ENCODE measurements around the gene NMBR. TPM values are rescaled to one million over a fixed set of nuclear protein-coding genes. Genes with fewer than 3 reads are reported as not detected.
A peak's percentile ranks its signal among the peaks of the same experiment; 100 is the strongest.
"Not testable (repeated sequence)": the region's sequence is repeated elsewhere in the genome, so short reads cannot be mapped to it uniquely, and the experiment has no call there.

Gene NMBR
- total RNA-seq, 1 donor from 2014 or later, result not detected

DNA sequence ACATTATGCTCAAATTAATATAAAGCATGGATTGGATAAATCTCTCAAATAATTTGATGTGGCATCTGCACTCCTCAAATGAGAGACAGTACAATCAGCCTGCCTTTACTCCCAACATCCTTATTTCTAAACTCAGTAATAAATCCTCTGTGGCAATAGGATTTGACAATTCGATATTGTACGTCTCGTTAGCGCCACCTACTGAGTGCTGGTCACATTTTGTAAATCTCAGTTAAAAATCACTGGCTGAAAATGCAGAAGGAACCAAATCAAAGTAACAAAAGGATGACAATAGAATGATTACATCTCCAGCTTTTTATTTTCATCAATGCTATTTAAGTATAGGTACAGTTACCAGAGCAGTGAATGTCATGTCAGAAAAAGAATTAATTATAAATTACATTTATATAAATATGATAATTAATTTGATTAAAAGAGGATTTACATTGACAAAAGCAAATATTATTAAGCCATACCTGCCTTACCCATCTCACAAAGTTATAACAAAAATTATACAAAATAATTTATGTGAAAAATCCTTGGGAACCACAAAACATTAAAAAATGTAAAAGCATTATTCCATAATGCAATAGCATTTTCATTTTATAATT is 34.4 kb downstream of the NMBR start:
- no peak overlapping the region for H3K27ac Mint-ChIP-seq (ENCODE audit: unreplicated experiment)

DNA sequence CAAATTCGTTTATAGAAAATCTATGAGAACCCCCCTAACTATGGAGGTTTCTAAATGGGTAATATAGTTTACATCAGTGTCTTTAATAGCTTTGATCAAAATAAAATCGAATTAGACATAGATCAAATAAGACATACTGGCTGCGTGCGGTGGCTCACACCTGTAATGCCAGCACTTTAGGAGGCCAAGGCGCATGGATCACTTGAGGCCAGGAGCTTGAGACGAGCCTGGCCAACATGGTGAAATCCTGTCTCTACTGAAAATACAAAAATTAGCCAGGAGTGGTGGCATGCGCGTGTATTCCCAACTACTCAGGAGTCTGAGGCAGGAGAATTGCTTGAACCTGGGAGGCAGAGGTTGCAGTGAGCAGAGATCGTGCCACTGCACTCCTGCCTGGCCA is 36.1 kb downstream of the NMBR start:
- H3K27me3 Mint-ChIP-seq (ENCODE audit: unreplicated experiment); H3K4me3 Mint-ChIP-seq (ENCODE audit: unreplicated experiment); H3K4me1 Mint-ChIP-seq (ENCODE audit: unreplicated experiment); H3K36me3 Mint-ChIP-seq (ENCODE audit: low read depth, unreplicated experiment); H3K27ac Mint-ChIP-seq (ENCODE audit: unreplicated experiment); H3K9me3 Mint-ChIP-seq (ENCODE audit: unreplicated experiment); DNase-seq (ENCODE audit: low spot score): not testable (repeated sequence)

More for the DNA sequence above, 34.4 kb downstream of the NMBR start:
- TF ChIP-seq, protein P1, sequence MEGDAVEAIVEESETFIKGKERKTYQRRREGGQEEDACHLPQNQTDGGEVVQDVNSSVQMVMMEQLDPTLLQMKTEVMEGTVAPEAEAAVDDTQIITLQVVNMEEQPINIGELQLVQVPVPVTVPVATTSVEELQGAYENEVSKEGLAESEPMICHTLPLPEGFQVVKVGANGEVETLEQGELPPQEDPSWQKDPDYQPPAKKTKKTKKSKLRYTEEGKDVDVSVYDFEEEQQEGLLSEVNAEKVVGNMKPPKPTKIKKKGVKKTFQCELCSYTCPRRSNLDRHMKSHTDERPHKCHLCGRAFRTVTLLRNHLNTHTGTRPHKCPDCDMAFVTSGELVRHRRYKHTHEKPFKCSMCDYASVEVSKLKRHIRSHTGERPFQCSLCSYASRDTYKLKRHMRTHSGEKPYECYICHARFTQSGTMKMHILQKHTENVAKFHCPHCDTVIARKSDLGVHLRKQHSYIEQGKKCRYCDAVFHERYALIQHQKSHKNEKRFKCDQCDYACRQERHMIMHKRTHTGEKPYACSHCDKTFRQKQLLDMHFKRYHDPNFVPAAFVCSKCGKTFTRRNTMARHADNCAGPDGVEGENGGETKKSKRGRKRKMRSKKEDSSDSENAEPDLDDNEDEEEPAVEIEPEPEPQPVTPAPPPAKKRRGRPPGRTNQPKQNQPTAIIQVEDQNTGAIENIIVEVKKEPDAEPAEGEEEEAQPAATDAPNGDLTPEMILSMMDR (IDR thresholded peaks at IDR 0.05; ENCODE audit: unreplicated experiment), result peak; percentile 71
- Mint-ChIP-seq H3K4me1 (ENCODE audit: unreplicated experiment) (no peaks in the 10 kb centered on the region), H3K4me3 (ENCODE audit: unreplicated experiment) (no peak overlapping the region), H3K9me3 (ENCODE audit: unreplicated experiment) (no peaks in the 10 kb centered on the region), H3K36me3 (ENCODE audit: low read depth, unreplicated experiment) (no peaks in the 10 kb centered on the region), H3K27me3 (ENCODE audit: unreplicated experiment) (peaks cover 2% of the 10 kb centered on the region)
- DNase-seq (ENCODE audit: low spot score), result peak; percentile 80

DNA sequence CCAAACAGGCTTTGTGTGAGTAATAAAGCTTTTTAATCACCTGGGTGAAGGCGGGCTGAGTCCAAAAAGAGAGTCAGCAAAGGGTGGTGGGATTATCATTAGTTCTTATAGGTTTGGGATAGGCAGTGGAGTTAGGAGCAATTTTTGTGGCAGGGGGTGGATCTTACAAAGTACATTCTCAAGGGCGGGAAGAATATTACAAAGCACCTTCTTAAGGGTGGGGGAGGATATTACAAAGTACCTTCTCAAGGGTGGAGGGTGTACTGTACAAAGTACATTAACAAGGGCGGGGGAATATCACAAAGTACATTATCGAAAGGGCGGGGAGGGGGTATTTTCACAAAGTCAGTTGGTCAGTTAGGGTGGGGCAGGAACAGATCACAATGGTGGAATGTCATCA is 42.1 kb downstream of the NMBR start:
- H3K4me3 Mint-ChIP-seq (ENCODE audit: unreplicated experiment); H3K36me3 Mint-ChIP-seq (ENCODE audit: low read depth, unreplicated experiment); H3K27me3 Mint-ChIP-seq (ENCODE audit: unreplicated experiment); DNase-seq (ENCODE audit: low spot score); H3K27ac Mint-ChIP-seq (ENCODE audit: unreplicated experiment); H3K4me1 Mint-ChIP-seq (ENCODE audit: unreplicated experiment); H3K9me3 Mint-ChIP-seq (ENCODE audit: unreplicated experiment): not testable (repeated sequence)

DNA sequence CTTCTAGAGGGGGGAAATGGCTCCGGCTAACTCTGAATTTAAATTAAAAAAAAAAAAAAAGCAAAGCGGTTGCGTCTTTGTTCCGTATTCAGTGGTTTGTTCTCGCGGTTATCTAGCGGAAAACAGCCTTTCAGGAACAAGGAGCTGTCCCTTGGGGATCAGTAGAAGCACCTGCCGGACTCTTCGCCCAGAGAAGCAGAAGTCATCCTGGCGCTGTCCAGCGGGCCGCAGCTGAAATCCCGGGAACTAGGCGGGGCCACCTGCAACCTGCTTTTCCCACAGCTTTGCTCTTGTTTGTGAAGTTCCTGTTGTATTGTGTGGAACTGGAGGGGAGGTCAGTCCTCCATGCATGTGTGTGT is 58.1 kb downstream of the NMBR start:
- Mint-ChIP-seq H3K4me1 (ENCODE audit: unreplicated experiment) (peaks cover 5% of the 10 kb centered on the region), H3K27ac (ENCODE audit: unreplicated experiment) (no peak overlapping the region), H3K4me3 (ENCODE audit: unreplicated experiment) (no peak overlapping the region), H3K27me3 (ENCODE audit: unreplicated experiment) (no peaks in the 10 kb centered on the region), H3K36me3 (ENCODE audit: low read depth, unreplicated experiment) (no peaks in the 10 kb centered on the region), H3K9me3 (ENCODE audit: unreplicated experiment) (no peaks in the 10 kb centered on the region)
- DNase-seq (ENCODE audit: low spot score), result peak; percentile 63
- TF ChIP-seq, protein P1 (IDR thresholded peaks at IDR 0.05; ENCODE audit: unreplicated experiment), result no peak

DNA sequence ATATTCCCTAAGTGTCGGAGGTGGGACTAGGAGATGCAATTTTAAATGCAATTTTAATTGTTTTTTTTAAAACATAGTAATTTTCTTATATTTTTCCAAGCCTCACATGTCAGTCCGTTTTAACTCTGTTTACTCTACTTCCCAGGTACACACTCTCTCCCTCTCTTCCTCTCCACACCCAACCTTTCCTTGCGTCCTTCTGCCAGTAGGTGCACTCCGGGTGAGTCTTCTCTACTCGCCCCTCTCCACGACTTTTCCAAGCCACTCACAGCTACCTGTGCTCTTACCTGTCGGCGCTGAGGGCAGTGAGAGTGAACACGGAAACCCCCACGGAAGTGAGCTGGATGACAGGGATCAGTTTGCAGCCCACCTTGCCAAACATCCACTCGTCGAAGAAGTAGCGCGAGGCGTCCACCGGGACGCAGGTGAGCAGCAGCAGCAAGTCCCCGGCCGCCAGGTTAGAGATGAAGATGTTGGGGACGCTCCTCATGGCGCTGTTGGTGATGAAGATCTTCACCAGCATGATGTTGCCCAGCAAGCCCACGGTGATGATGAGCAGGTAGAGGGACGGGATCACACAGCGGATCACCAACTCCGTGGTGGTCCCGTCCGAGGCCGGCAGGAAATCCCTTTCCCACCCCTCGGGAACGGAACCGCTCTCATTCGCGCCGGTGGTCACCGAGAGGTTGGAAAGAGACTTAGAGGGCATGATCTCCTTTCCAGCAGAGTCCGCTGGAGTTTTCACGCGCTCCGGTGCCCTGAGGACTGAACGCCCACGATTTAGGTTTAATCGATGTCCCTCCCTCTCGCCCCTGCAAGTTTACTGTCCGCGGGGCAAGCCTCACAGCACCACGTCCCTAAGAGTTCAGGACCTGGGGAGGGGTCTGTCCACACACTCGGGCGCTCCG is 58.7 kb downstream of the NMBR start:
- Mint-ChIP-seq H3K36me3 (ENCODE audit: low read depth, unreplicated experiment) (no peaks in the 10 kb centered on the region), H3K9me3 (ENCODE audit: unreplicated experiment) (no peaks in the 10 kb centered on the region), H3K4me3 (ENCODE audit: unreplicated experiment) (no peak overlapping the region), H3K27me3 (ENCODE audit: unreplicated experiment) (no peaks in the 10 kb centered on the region), H3K27ac (ENCODE audit: unreplicated experiment) (no peak overlapping the region), H3K4me1 (ENCODE audit: unreplicated experiment) (peaks cover 5% of the 10 kb centered on the region)
- TF ChIP-seq, protein P1 (IDR thresholded peaks at IDR 0.05; ENCODE audit: unreplicated experiment), result no peak
- no peak for DNase-seq (ENCODE audit: low spot score)

DNA sequence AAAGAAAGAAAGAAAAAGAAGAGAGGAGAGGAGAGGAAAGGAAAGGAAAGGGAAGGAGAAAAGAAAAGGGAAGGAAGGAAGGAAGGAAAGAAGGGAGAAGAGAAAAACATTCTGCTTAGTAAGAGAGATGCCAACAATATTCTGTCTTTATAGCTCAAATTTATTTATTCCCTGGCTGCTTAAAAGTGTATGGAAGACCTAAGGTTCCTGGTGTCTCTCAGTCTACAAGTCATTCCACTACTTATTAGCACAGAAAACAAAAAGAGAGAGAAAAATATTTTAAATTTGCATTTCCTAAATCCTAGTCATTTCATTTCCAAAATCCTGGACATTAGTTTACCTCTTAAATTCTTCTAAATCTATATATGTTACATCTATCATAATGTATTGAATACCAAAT is 67.8 kb downstream of the NMBR start:
- Mint-ChIP-seq H3K9me3 (ENCODE audit: unreplicated experiment) (no peaks in the 10 kb centered on the region), H3K27me3 (ENCODE audit: unreplicated experiment) (peaks cover 1% of the 10 kb centered on the region), H3K4me1 (ENCODE audit: unreplicated experiment) (no peaks in the 10 kb centered on the region), H3K36me3 (ENCODE audit: low read depth, unreplicated experiment) (no peaks in the 10 kb centered on the region), H3K4me3 (ENCODE audit: unreplicated experiment) (no peak overlapping the region), H3K27ac (ENCODE audit: unreplicated experiment) (no peak overlapping the region)
- TF ChIP-seq, protein P1 (IDR thresholded peaks at IDR 0.05; ENCODE audit: unreplicated experiment), result no peak
- DNase-seq (ENCODE audit: low spot score), result no peak

All from endothelial cell (in vitro differentiated cells).